Neural cell (in vitro differentiated cells): Measurements from ENCODE around the gene WDR55. TPM values are rescaled to one million over a fixed set of nuclear protein-coding genes. Genes with fewer than 3 reads are reported as not detected.

Source experiments
- H2AFZ ChIP-seq: fragments of 200-600, 300-800 bp; sonication (generic), shearing (Covaris generic); 2 replicates; pipeline ENCODE4 v1.6.0; 2014; ENCODE audit warnings: low read depth, mild to moderate bottlenecking, antibody characterized with exemption, low read length, moderate library complexity
- H3F3A ChIP-seq: fragments of 200-600 bp; shearing (Covaris generic); 2 replicates; pipeline ENCODE4 v1.6.1; 2016; ENCODE audit warnings: mild to moderate bottlenecking, moderate library complexity, mixed read lengths, antibody characterized with exemption, low read length; ENCODE audit not compliant: insufficient read depth, poor library complexity, severe bottlenecking
- H3K27ac ChIP-seq: fragments of 200-600, 300-800 bp; sonication (generic), shearing (Covaris generic); 2 replicates; pipeline ENCODE4 v1.5.1; 2014; ENCODE audit warnings: mild to moderate bottlenecking, low read length, moderate library complexity
- H3K27me3 ChIP-seq: fragments of 300-800, 200-600 bp; sonication (generic), shearing (Covaris generic); 2 replicates; pipeline ENCODE4 v1.6.0; 2014; ENCODE audit warnings: mild to moderate bottlenecking, low read depth, low read length, moderate library complexity; ENCODE audit not compliant: insufficient read depth
- H3K36me3 ChIP-seq: fragments of 300-800, 200-600 bp; sonication (generic), shearing (Covaris generic); 2 replicates; pipeline ENCODE4 v1.5.1; 2014; ENCODE audit warnings: mild to moderate bottlenecking, antibody characterized with exemption, low read length, moderate library complexity; ENCODE audit not compliant: insufficient read depth
- H3K4me2 ChIP-seq: fragments of 300-800, 200-600 bp; sonication (generic), shearing (Covaris generic); 2 replicates; pipeline ENCODE4 v1.6.0; 2014; ENCODE audit warnings: mild to moderate bottlenecking, low read length
- H3K4me3 ChIP-seq: fragments of 300-800, 200-600 bp; sonication (generic), shearing (Covaris generic); 2 replicates; pipeline ENCODE4 v1.5.1; 2014; ENCODE audit warnings: mild to moderate bottlenecking, low read length, moderate library complexity
- H3K79me2 ChIP-seq: fragments of 200-600 bp; shearing (Covaris generic); replicated peaks from 2 replicates; pipeline ENCODE4 v1.6.0; 2014; ENCODE audit warnings: mild to moderate bottlenecking, low read length, moderate library complexity; ENCODE audit not compliant: insufficient read depth
- H3K9ac ChIP-seq: fragments of 300-800, 200-600 bp; sonication (generic), shearing (Covaris generic); 2 replicates; pipeline ENCODE4 v1.6.1; 2016; ENCODE audit warnings: mild to moderate bottlenecking, low read length, mixed read lengths
- H3K9me2 ChIP-seq: fragments of 200-600 bp; shearing (Covaris generic); 2 replicates; pipeline ENCODE4 v1.6.1; 2016; ENCODE audit warnings: mild to moderate bottlenecking, low read length, mixed read lengths; ENCODE audit not compliant: insufficient read depth
- H3K9me3 ChIP-seq: fragments of 200-600, 300-800 bp; sonication (generic), shearing (Covaris generic); 2 replicates; pipeline ENCODE4 v1.6.1; 2016; ENCODE audit warnings: mild to moderate bottlenecking, mixed run types, low read length, moderate library complexity, mixed read lengths
- H4K20me1 ChIP-seq: fragments of 200-600 bp; shearing (Covaris generic); 2 replicates; pipeline ENCODE4 v1.6.1; 2016; ENCODE audit warnings: mild to moderate bottlenecking, mixed run types; ENCODE audit not compliant: insufficient read depth
- CTCF ChIP-seq: fragments of 450-650 bp; IDR thresholded peaks from 2 replicates; pipeline ENCODE4 v1.5.1; 2014; ENCODE audit warnings: antibody characterized with exemption, mild to moderate bottlenecking, moderate library complexity; ENCODE audit not compliant: poor library complexity, severe bottlenecking
- MXI1 ChIP-seq: fragments of 450-650 bp; conservative IDR thresholded peaks from 2 replicates; pipeline ENCODE4 v1.6.1; 2014; ENCODE audit warnings: antibody characterized with exemption, mild to moderate bottlenecking; ENCODE audit not compliant: poor library complexity, severe bottlenecking
- RAD21 ChIP-seq: fragments of 450-650 bp; conservative IDR thresholded peaks from 2 replicates; pipeline ENCODE4 v1.6.1; 2014; ENCODE audit warnings: antibody characterized with exemption, mild to moderate bottlenecking, moderate library complexity
- REST ChIP-seq: IDR thresholded peaks from 2 replicates; pipeline ENCODE4 v1.6.1; 2012; ENCODE audit warnings: borderline replicate concordance
- TAF1 ChIP-seq: IDR thresholded peaks from 2 replicates; pipeline ENCODE4 v1.6.1; 2012; ENCODE audit warnings: low read depth
- polyA plus RNA-seq: library from polyadenylated mRNA; depleted of rRNA; stranded (reverse); fragments of >200 nt; gene quantifications from 2 replicates; pipeline ENCODE4 v1.2.3, GENCODE V29; 2014

Gene WDR55
- polyA plus RNA-seq, 1 donor from 2014 or later: 20.7 TPM

GRCh38 chr5:140633021-140633471, 31.7 kb upstream of the WDR55 start, which contains the start of gene CD14:
CD14 (minus strand) TSS chr5:140633175; CDS start chr5:140633071, 104 bp downstream.
- no peaks in the 10 kb centered on the region for H3K9me3 ChIP-seq
- no peak within 1 kb of the TSS for H3K9ac ChIP-seq
- no peak for TF ChIP-seq TAF1
- no peak for TF ChIP-seq RAD21
- TF ChIP-seq CTCF: no peak
- TF ChIP-seq MXI1: no peak
- TF ChIP-seq REST: no peak
- no peaks in the 10 kb centered on the region for H4K20me1 ChIP-seq
- H3K27ac ChIP-seq: no peak within 1 kb of the TSS
- H3K36me3 ChIP-seq: no peaks in the 10 kb centered on the region
- no peak within 1 kb of the TSS for H3K4me3 ChIP-seq
- H3K9me2 ChIP-seq: no peaks in the 10 kb centered on the region
- H3K4me2 ChIP-seq: no peak within 1 kb of the TSS
- H3F3A ChIP-seq: no peaks in the 10 kb centered on the region
- H3K79me2 ChIP-seq: no peaks in the 10 kb centered on the region
- no peak within 1 kb of the TSS for H2AFZ ChIP-seq
- no peaks in the 10 kb centered on the region for H3K27me3 ChIP-seq

DNA sequence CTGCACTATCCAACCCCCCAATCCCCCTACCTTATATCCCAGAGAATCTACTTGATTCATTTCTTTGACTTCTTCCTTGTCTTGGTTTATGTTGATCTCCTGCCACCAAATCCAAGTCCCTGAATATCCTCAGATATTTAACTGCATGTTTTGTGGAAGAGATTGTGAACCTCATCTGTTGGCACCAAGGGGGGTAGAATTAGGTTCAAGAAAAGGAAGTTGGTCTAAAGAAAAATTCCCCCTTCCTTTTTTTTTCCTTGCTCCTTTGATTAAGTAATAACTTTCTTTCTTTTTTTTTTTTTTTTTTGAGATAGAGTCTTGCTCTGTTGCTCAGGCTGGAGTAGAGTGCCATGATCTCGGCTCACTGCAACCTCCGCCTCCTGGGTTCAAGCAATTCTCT, 31.2 kb upstream of the WDR55 start:
- H3K9me3 ChIP-seq: no peaks in the 10 kb centered on the region
- no peak for TF ChIP-seq CTCF
- no peak for TF ChIP-seq REST
- H4K20me1 ChIP-seq: no peaks in the 10 kb centered on the region
- no peak overlapping the region for H3K4me3 ChIP-seq
- H3K4me2 ChIP-seq: no peak overlapping the region
- no peaks in the 10 kb centered on the region for H3K79me2 ChIP-seq
- no peaks in the 10 kb centered on the region for H3K27me3 ChIP-seq
- no peak overlapping the region for H3K27ac ChIP-seq
- H2AFZ ChIP-seq: no peak overlapping the region
- no peaks in the 10 kb centered on the region for H3F3A ChIP-seq
- no peak overlapping the region for H3K9ac ChIP-seq
- no peaks in the 10 kb centered on the region for H3K9me2 ChIP-seq
- no peaks in the 10 kb centered on the region for H3K36me3 ChIP-seq
